DND-41 (cell line): Measurements from ENCODE around the gene DNA2.

ENCODE experiments used
- ATAC-seq: fragments of 200-7000 bp; cut with Tn5 transposase; 3 replicates; pipeline ENCODE4 v1.9.1; 2021; ENCODE audit warnings: low read depth; ENCODE audit not compliant: insufficient read depth
- DNase-seq: peaks from one replicate; pipeline ENCODE4 v3.0.0-alpha.2; 2020
- H2AFZ ChIP-seq: 2 replicates; pipeline ENCODE4 v1.6.0; 2012; ENCODE audit warnings: low read depth, low read length
- H3K27ac ChIP-seq: 2 replicates; pipeline ENCODE4 v1.5.1; 2012; ENCODE audit warnings: low read length, inconsistent platforms
- H3K27me3 ChIP-seq: fragments of 200-600 bp; sonication (generic); 2 replicates; pipeline ENCODE4 v1.6.0; 2012; ENCODE audit warnings: low read length, mild to moderate bottlenecking, inconsistent platforms; ENCODE audit not compliant: insufficient read depth, poor library complexity
- H3K36me3 ChIP-seq: 2 replicates; pipeline ENCODE4 v1.5.1; 2012; ENCODE audit warnings: low read length, inconsistent platforms; ENCODE audit not compliant: insufficient read depth
- H3K4me1 ChIP-seq: 2 replicates; pipeline ENCODE4 v1.5.1; 2012; ENCODE audit warnings: mild to moderate bottlenecking, low read length; ENCODE audit not compliant: insufficient read depth
- H3K4me2 ChIP-seq: 2 replicates; pipeline ENCODE4 v1.6.0; 2012; ENCODE audit warnings: mild to moderate bottlenecking, moderate library complexity, low read length, inconsistent platforms; ENCODE audit not compliant: insufficient read depth
- H3K4me3 ChIP-seq, 2 experiments: fragments of 200-600 bp in 1 of 2; shearing (Covaris generic) in 1 of 2; 2 replicates each; pipeline ENCODE4 v1.5.1; 2012 to 2016; ENCODE audit warnings: inconsistent platforms in 2 of 2, low read length in 2 of 2, mild to moderate bottlenecking in 2 of 2, low read depth in 1 of 2, moderate library complexity in 1 of 2
- H3K79me2 ChIP-seq: 2 replicates; pipeline ENCODE4 v1.6.0; 2012; ENCODE audit warnings: low read length, inconsistent platforms; ENCODE audit not compliant: insufficient read depth
- H3K9ac ChIP-seq: 2 replicates; pipeline ENCODE4 v1.6.0; 2012; ENCODE audit warnings: low read depth, mild to moderate bottlenecking, inconsistent platforms, low read length, moderate library complexity
- H3K9me3 ChIP-seq: 2 replicates; pipeline ENCODE4 v1.5.1; 2012; ENCODE audit warnings: low read length, moderate library complexity, mild to moderate bottlenecking, inconsistent platforms; ENCODE audit not compliant: insufficient read depth, severe bottlenecking
- H4K20me1 ChIP-seq: 2 replicates; pipeline ENCODE4 v1.6.0; 2012; ENCODE audit warnings: low read length; ENCODE audit not compliant: insufficient read depth
- EZH2 ChIP-seq: IDR thresholded peaks from 3 replicates; pipeline ENCODE4 v1.6.1; 2012; ENCODE audit warnings: borderline replicate concordance, low read depth, mild to moderate bottlenecking, moderate library complexity, low read length, inconsistent platforms; ENCODE audit not compliant: severe bottlenecking
- TF ChIP-seq, protein P1 (sequence below): IDR thresholded peaks from 2 replicates; pipeline ENCODE4 v1.5.1; 2012; ENCODE audit warnings: borderline replicate concordance, low read length, moderate library complexity, mild to moderate bottlenecking; ENCODE audit not compliant: poor library complexity, severe bottlenecking; ENCODE audit errors: extremely low read depth

Gene DNA2

DNA sequence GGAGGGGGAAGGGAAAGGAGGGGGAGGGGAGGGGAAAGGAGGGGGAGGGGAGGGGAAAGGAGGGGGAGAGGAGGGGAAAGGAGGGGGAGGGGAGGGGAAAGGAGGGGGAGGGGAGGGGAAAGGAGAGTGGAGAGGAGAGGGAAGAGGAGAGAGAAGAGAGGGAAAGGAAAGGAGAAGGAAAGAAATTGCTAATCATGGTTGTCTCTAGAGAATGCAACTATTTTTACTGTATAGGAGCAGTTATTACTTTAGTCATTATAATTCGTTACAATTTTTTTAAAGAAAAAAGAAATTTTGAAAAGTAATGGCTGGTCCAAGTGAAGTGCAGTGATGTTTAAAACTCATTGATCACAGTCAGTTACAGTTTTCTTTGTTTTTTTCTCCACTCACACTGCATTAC lies 31.1 kb upstream of the DNA2 start:
- Histone ChIP-seq H2AFZ (no peak overlapping the region), H3K27me3 (no peaks in the 10 kb centered on the region), H4K20me1 (no peaks in the 10 kb centered on the region), H3K9ac (no peak overlapping the region), H3K79me2 (no peaks in the 10 kb centered on the region), H3K4me2 (no peak overlapping the region), H3K4me1 (no peaks in the 10 kb centered on the region), H3K9me3 (no peaks in the 10 kb centered on the region), H3K4me3 (no peak overlapping the region), H3K27ac (no peak overlapping the region), H3K36me3 (peaks cover 17% of the 10 kb centered on the region)
- TF ChIP-seq, protein P1, sequence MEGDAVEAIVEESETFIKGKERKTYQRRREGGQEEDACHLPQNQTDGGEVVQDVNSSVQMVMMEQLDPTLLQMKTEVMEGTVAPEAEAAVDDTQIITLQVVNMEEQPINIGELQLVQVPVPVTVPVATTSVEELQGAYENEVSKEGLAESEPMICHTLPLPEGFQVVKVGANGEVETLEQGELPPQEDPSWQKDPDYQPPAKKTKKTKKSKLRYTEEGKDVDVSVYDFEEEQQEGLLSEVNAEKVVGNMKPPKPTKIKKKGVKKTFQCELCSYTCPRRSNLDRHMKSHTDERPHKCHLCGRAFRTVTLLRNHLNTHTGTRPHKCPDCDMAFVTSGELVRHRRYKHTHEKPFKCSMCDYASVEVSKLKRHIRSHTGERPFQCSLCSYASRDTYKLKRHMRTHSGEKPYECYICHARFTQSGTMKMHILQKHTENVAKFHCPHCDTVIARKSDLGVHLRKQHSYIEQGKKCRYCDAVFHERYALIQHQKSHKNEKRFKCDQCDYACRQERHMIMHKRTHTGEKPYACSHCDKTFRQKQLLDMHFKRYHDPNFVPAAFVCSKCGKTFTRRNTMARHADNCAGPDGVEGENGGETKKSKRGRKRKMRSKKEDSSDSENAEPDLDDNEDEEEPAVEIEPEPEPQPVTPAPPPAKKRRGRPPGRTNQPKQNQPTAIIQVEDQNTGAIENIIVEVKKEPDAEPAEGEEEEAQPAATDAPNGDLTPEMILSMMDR: no peak
- no peak for TF ChIP-seq EZH2
- DNase-seq (no peak), ATAC-seq (no peak)

DNA sequence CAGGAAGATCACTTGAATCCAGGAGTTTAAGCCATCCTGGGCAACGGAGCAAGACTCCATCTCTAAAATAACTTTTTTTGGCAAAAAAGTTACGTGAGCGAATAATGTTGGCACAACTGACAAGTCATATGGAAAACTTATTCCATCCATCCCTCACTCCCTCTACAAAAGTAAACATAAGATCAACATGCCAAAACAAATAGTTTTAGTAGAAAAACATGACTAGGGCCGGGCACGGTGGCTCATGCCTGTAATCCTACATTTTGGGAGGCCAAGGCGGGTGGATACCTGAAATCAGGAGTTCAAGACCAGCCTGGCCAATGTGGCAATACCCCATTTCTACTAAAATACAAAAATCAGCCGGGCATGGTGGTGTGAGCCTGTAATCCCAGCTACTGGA lies 29.9 kb upstream of the DNA2 start:
- Histone ChIP-seq H3K4me1 (no peaks in the 10 kb centered on the region), H3K27me3 (no peaks in the 10 kb centered on the region), H3K9ac (no peak overlapping the region), H2AFZ (no peak overlapping the region), H3K36me3 (peaks cover 20% of the 10 kb centered on the region), H3K4me3 (no peak overlapping the region), H4K20me1 (no peaks in the 10 kb centered on the region), H3K79me2 (no peaks in the 10 kb centered on the region), H3K27ac (no peak overlapping the region), H3K9me3 (no peaks in the 10 kb centered on the region), H3K4me2 (no peak overlapping the region)
- TF ChIP-seq, protein P1: no peak
- no peak for TF ChIP-seq EZH2
- ATAC-seq: no peak
- DNase-seq: no peak

GRCh38 chr10:68499544-68499943 lies 27.8 kb upstream of the DNA2 start:
- Histone ChIP-seq H3K4me1 (no peaks in the 10 kb centered on the region), H3K79me2 (no peaks in the 10 kb centered on the region), H2AFZ (no peak overlapping the region), H3K4me3 (no peak overlapping the region), H3K9me3 (no peaks in the 10 kb centered on the region), H3K36me3 (peaks cover 20% of the 10 kb centered on the region), H3K27me3 (no peaks in the 10 kb centered on the region), H3K9ac (no peak overlapping the region), H4K20me1 (no peaks in the 10 kb centered on the region), H3K4me2 (no peak overlapping the region), H3K27ac (no peak overlapping the region)
- DNase-seq (no peak), ATAC-seq (no peak)
- TF ChIP-seq, protein P1: no peak
- TF ChIP-seq EZH2: no peak

DNA sequence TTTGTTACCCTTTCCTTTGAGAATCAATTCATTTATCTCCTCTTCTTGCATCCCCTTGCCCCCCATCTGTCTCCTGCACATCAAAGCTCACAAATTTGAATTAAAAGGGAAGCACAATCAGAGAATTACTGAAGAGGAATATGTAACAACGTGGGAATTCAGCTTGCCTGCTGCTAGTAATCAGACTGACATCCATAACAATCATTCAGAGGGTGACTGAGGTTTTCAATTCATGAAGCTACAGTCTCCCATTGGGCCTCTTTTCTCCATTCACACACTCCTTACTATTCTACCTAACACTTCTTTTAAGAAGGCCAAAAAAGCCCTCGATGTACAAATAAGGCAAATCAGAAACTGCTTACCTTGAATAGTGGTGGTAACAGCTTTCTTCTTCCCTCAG lies 24.3 kb upstream of the DNA2 start:
- Histone ChIP-seq H3K27me3 (no peaks in the 10 kb centered on the region), H3K27ac (no peak overlapping the region), H3K9ac (no peak overlapping the region), H3K79me2 (no peaks in the 10 kb centered on the region), H3K4me3 (no peak overlapping the region), H4K20me1 (no peaks in the 10 kb centered on the region), H3K36me3 (peaks cover 19% of the 10 kb centered on the region; the same call in 1 of the 2 replicates), H3K4me2 (no peak overlapping the region), H3K9me3 (no peaks in the 10 kb centered on the region), H3K4me1 (no peaks in the 10 kb centered on the region), H2AFZ (no peak overlapping the region)
- DNase-seq (no peak), ATAC-seq (no peak)
- TF ChIP-seq, protein P1: no peak
- TF ChIP-seq EZH2: no peak
